Natural killer cell (primary cell): ENCODE results near the gene WASHC4. TPM values are rescaled to one million over a fixed set of nuclear protein-coding genes. Genes with fewer than 3 reads are reported as not detected.

Source experiments
- ATAC-seq, 3 donors: fragments of 150-1000 bp in 2 of 3; fragments of 200-7000 bp in 1 of 3; cut with Tn5 transposase; 1 replicate in 1 of 3; 2 replicates in 2 of 3; pipeline ENCODE4 v1.10.0; 2021; ENCODE audit warnings: mild to moderate bottlenecking in 2 of 3, moderate library complexity in 2 of 3
- DNase-seq, 2 donors: peaks; one replicate each; pipeline versions ENCODE4 v3.0.0 to v3.0.0-alpha.2; 2013 to 2021; ENCODE audit warnings: mixed read lengths in 1 of 2
- H3K27ac ChIP-seq: one replicate; pipeline ENCODE4 v1.5.1; 2013; ENCODE audit warnings: mild to moderate bottlenecking, low read length
- H3K27me3 ChIP-seq: one replicate; pipeline ENCODE4 v1.6.1; 2013; ENCODE audit warnings: low read length; ENCODE audit not compliant: control insufficient read depth, insufficient read depth
- H3K36me3 ChIP-seq: one replicate; pipeline ENCODE4 v1.6.1; 2013; ENCODE audit warnings: low read length; ENCODE audit not compliant: control insufficient read depth, insufficient read depth
- H3K4me1 ChIP-seq: one replicate; pipeline ENCODE4 v1.6.1; 2013; ENCODE audit warnings: low read length; ENCODE audit not compliant: control insufficient read depth, insufficient read depth
- H3K4me3 ChIP-seq: one replicate; pipeline ENCODE4 v1.5.1; 2013; ENCODE audit warnings: low read length
- H3K9me3 ChIP-seq: one replicate; pipeline ENCODE4 v1.6.1; 2013; ENCODE audit warnings: low read length; ENCODE audit not compliant: control insufficient read depth, insufficient read depth
- H3K27ac Mint-ChIP-seq, 2 donors: one replicate each; pipeline ENCODE4 v1.8.0; 2022; ENCODE audit warnings: mild to moderate bottlenecking in 2 of 2, mixed read lengths in 2 of 2, moderate library complexity in 1 of 2
- H3K27me3 Mint-ChIP-seq, 2 donors: one replicate each; pipeline ENCODE4 v1.8.0; 2022; ENCODE audit warnings: low read depth in 2 of 2, mixed read lengths in 2 of 2
- H3K36me3 Mint-ChIP-seq: one replicate; pipeline ENCODE4 v1.8.0; 2022; ENCODE audit warnings: mixed read lengths
- H3K4me1 Mint-ChIP-seq, 2 donors: one replicate each; pipeline ENCODE4 v1.8.0; 2022; ENCODE audit warnings: mixed read lengths in 2 of 2
- H3K4me3 Mint-ChIP-seq: one replicate; pipeline ENCODE4 v1.8.0; 2022; ENCODE audit warnings: mild to moderate bottlenecking, moderate library complexity, mixed read lengths
- H3K9me3 Mint-ChIP-seq, 2 donors: one replicate each; pipeline ENCODE4 v1.8.0; 2022; ENCODE audit warnings: mixed read lengths in 2 of 2
- WGBS: methylation state at CpG from one replicate; pipeline ENCODE4 v1.1.7; 2013; ENCODE audit warnings: missing lambda C conversion rate; ENCODE audit not compliant: insufficient coverage; 5-methylcytosine and 5-hydroxymethylcytosine counted together
- intact Hi-C: fragments of 100-400 bp; cut with micrococcal nuclease; formaldehyde crosslinking; loops from one replicate; pipeline ENCODE4 v1.14.2; 2022
- total RNA-seq, 4 donors: library from RNA; stranded (reverse); fragments of 120-200 nt in 1 of 4; gene quantifications; one replicate each; pipeline versions ENCODE4 v1.2.3 to v1.2.4, GENCODE V29; 2013 to 2022
- TF ChIP-seq, protein P1 (sequence below): fragments of 200-600 bp; IDR thresholded peaks from one replicate; pipeline ENCODE4 v1.8.0; 2022; ENCODE audit warnings: antibody characterized with exemption

WASHC4 gene
- total RNA-seq, 3 donors from 2014 or later (not counting 1 experiment from before 2014, with no cell fraction given): 34.2 to 40.9 (median 35.7) TPM

DNA sequence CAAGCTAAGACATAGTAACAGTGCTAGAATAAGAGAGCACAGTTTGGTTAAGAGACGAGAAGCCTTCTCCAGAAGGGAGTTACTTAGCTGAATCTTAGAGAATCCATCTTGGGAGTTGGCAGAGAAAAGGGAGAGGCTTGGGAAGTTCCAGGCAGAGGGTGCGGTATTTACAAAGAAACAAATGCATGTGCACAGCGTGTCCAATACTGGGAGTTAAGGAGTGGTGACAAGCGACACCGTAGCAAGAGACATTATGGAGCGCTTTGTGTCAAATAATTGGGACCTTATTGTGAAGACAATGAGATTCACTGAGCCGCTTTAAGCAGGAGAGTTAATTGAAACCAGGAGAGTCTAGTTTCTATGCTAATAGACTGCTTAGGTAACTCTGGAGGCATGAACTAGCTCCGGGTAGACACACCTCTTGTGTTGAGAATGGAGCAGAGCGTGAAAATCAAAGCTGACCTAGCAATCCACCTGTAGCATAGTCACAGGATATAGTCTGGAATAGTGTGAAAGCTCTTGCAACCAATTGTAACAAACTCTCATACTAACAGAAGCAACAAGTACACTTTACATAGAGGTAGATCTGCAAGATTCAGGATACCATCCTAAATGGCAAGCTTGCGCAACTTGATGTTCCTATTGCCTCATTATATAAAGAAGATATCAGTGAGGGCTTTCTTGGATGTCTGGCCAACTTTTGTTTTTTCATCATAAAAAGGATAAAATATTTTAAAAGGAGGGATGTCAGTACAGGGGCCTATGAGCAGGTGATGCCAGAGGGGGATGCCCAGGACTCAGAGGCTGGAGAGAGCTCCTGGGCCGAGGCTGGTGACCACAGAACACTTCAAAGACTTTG is 28.6 kb upstream of the WASHC4 start:
- Mint-ChIP-seq H3K9me3 (no peaks in the 10 kb centered on the region), H3K4me1 (peaks cover 5 to 6% of the 10 kb centered on the region in 2 donors), H3K36me3 (no peaks in the 10 kb centered on the region), H3K4me3 (no peak overlapping the region), H3K27ac (no peak overlapping the region), H3K27me3 (peaks cover 21 to 45% of the 10 kb centered on the region in 2 donors)
- H3K4me1 ChIP-seq: peaks cover 5% of the 10 kb centered on the region
- intact Hi-C loops: no loop called here
- 82% methylated on average over 10 of the region's 11 CpGs for WGBS
- H3K27me3 ChIP-seq: peaks cover 16% of the 10 kb centered on the region
- H3K27ac ChIP-seq: no peak overlapping the region
- no peak overlapping the region for H3K4me3 ChIP-seq
- ATAC-seq (no peak), DNase-seq (no peak)
- no peaks in the 10 kb centered on the region for H3K36me3 ChIP-seq
- TF ChIP-seq, protein P1, sequence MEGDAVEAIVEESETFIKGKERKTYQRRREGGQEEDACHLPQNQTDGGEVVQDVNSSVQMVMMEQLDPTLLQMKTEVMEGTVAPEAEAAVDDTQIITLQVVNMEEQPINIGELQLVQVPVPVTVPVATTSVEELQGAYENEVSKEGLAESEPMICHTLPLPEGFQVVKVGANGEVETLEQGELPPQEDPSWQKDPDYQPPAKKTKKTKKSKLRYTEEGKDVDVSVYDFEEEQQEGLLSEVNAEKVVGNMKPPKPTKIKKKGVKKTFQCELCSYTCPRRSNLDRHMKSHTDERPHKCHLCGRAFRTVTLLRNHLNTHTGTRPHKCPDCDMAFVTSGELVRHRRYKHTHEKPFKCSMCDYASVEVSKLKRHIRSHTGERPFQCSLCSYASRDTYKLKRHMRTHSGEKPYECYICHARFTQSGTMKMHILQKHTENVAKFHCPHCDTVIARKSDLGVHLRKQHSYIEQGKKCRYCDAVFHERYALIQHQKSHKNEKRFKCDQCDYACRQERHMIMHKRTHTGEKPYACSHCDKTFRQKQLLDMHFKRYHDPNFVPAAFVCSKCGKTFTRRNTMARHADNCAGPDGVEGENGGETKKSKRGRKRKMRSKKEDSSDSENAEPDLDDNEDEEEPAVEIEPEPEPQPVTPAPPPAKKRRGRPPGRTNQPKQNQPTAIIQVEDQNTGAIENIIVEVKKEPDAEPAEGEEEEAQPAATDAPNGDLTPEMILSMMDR: no peak
- H3K9me3 ChIP-seq: no peaks in the 10 kb centered on the region

GRCh38 chr12:105083031-105083430 is 24.5 kb upstream of the WASHC4 start:
- no peaks in the 10 kb centered on the region for H3K9me3 ChIP-seq
- H3K4me3 ChIP-seq: no peak overlapping the region
- H3K36me3 ChIP-seq: no peaks in the 10 kb centered on the region
- no peak overlapping the region for H3K27ac ChIP-seq
- intact Hi-C loops: no loop called here
- H3K9me3 Mint-ChIP-seq: no peaks in the 10 kb centered on the region
- ATAC-seq (no peak), DNase-seq (no peak)
- H3K4me1 ChIP-seq: peaks cover 8% of the 10 kb centered on the region
- TF ChIP-seq, protein P1: no peak
- no peaks in the 10 kb centered on the region for H3K36me3 Mint-ChIP-seq
- no peak overlapping the region for H3K27ac Mint-ChIP-seq
- WGBS: 78% methylated on average over 4 of the region's 5 CpGs
- H3K4me3 Mint-ChIP-seq: no peak overlapping the region
- H3K4me1 Mint-ChIP-seq: peaks cover 7 to 8% of the 10 kb centered on the region in 2 donors
- peaks cover 17% of the 10 kb centered on the region for H3K27me3 ChIP-seq
- peaks cover 33 to 61% of the 10 kb centered on the region in 2 donors for H3K27me3 Mint-ChIP-seq

DNA sequence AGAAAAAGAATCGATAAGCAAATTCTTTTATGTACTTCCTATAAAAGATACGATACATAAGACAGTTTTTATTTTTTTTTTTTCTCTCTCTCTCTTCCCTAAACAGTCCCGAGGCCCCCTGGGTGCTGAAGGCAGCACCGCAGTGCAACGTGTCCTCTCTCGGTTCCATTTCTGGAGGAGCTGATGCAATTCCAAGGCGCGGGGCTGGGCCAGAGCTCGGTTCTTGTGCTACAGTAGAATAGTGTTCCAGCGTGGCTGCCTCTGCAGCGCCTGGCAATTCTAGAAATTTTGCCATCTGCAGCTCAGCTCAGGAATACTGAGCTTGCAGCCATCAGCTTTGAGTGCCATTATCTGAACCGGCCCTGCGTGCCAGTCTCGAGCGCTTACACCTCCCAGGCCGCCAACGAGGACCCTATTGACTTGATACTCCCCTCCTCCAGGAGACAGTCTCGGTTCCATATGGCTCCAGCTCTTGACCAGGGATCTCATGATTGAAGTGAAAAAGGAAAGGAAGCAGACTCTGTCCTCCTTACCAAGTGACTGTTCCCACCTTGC is 23.9 kb upstream of the WASHC4 start:
- intact Hi-C loops: no loop called here
- peaks cover 7 to 8% of the 10 kb centered on the region in 2 donors for H3K4me1 Mint-ChIP-seq
- ATAC-seq: peak in 1 of 3 donors; percentile 11
- no peaks in the 10 kb centered on the region for H3K9me3 Mint-ChIP-seq
- H3K4me3 Mint-ChIP-seq: peak overlapping the region; percentile 72
- peaks cover 33 to 56% of the 10 kb centered on the region in 2 donors for H3K27me3 Mint-ChIP-seq
- H3K4me3 ChIP-seq: peak overlapping the region; percentile 1
- H3K36me3 ChIP-seq: no peaks in the 10 kb centered on the region
- no peaks in the 10 kb centered on the region for H3K36me3 Mint-ChIP-seq
- peaks cover 8% of the 10 kb centered on the region for H3K4me1 ChIP-seq
- TF ChIP-seq, protein P1: no peak
- DNase-seq: peak in 1 of 2 donors; percentile 5
- no peak overlapping the region for H3K27ac Mint-ChIP-seq
- H3K27me3 ChIP-seq: peaks cover 17% of the 10 kb centered on the region
- no peaks in the 10 kb centered on the region for H3K9me3 ChIP-seq
- 26% methylated on average over 18 of the region's 18 CpGs for WGBS
- H3K27ac ChIP-seq: no peak overlapping the region
